Suprapubic skin (tissue), 4 donors: ENCODE measurements around the gene COLGALT1.

Experiments
- CTCF ChIP-seq, 2 donors: fragments of 200-600 bp in 1 of 2; fragments of 450-650 bp in 1 of 2; sonication (generic) in 1 of 2; IDR thresholded peaks; one replicate each; pipeline ENCODE4 v1.5.1; 2016 to 2019; ENCODE audit warnings: antibody characterized with exemption in 2 of 2, mild to moderate bottlenecking in 1 of 2, moderate library complexity in 1 of 2
- POLR2A ChIP-seq, 2 donors: fragments of 450-650 bp; IDR thresholded peaks; one replicate each; pipeline ENCODE4 v1.6.1; 2017; ENCODE audit warnings: antibody characterized with exemption in 2 of 2, mild to moderate bottlenecking in 2 of 2, moderate library complexity in 2 of 2
- POLR2AphosphoS5 ChIP-seq, 3 donors: sonication (generic); formaldehyde crosslinking; IDR thresholded peaks; one replicate each; pipeline ENCODE4 v1.6.1; 2017; ENCODE audit warnings: antibody characterized with exemption in 3 of 3

GRCh38 chr19:17629760-17630159, 74.3 kb downstream of the COLGALT1 start:
- TF ChIP-seq POLR2AphosphoS5 (IDR thresholded peaks at IDR 0.05) (no peak), CTCF (IDR thresholded peaks at IDR 0.05) (no peak), POLR2A (IDR thresholded peaks at IDR 0.05) (no peak)
